ENCODE data around the gene KCNMA1.

KCNMA1 gene

GRCh38 chr10:76882245-76882644, 755.4 kb downstream of the KCNMA1 start:
- Histone ChIP-seq H3K4me3 (replicated peaks; ENCODE audit: low read depth, low read length) (no peak overlapping the region), H3K27me3 (replicated peaks; ENCODE audit: control insufficient read depth, insufficient read depth, low read length) (no peaks in the 10 kb centered on the region), H3K36me3 (ENCODE audit: control insufficient read depth, insufficient read depth, low read length) (no peaks in the 10 kb centered on the region)
- DNase-seq (ENCODE audit: extremely low read depth, insufficient read length) = peak; percentile 54
- TF ChIP-seq CTCF (IDR thresholded peaks at IDR 0.05; ENCODE audit: insufficient read depth, low read length, poor library complexity, severe bottlenecking) = no peak

- H3K4me3 ChIP-seq (replicated peaks; ENCODE audit: low read depth, low read length) = no peak overlapping the region
Observed at GRCh38 chr10:76881477-76882220, 756.0 kb downstream of the KCNMA1 start.

GRCh38 chr10:76880931-76881330, 756.7 kb downstream of the KCNMA1 start:
- no peaks in the 10 kb centered on the region for H3K36me3 ChIP-seq (ENCODE audit: control insufficient read depth, insufficient read depth, low read length)
- H3K4me3 ChIP-seq (replicated peaks; ENCODE audit: low read depth, low read length) = no peak overlapping the region
- DNase-seq (ENCODE audit: extremely low read depth, insufficient read length) = no peak
- no peak for TF ChIP-seq CTCF (IDR thresholded peaks at IDR 0.05; ENCODE audit: insufficient read depth, low read length, poor library complexity, severe bottlenecking)
- no peaks in the 10 kb centered on the region for H3K27me3 ChIP-seq (replicated peaks; ENCODE audit: control insufficient read depth, insufficient read depth, low read length)

More at GRCh38 chr10:76881477-76882220, 756.0 kb downstream of the KCNMA1 start:
- peak; percentile 66 for DNase-seq (ENCODE audit: extremely low read depth, insufficient read length)
- H3K27me3 ChIP-seq (replicated peaks; ENCODE audit: control insufficient read depth, insufficient read depth, low read length) = no peaks in the 10 kb centered on the region
- no peaks in the 10 kb centered on the region for H3K36me3 ChIP-seq (ENCODE audit: control insufficient read depth, insufficient read depth, low read length)
- TF ChIP-seq CTCF (IDR thresholded peaks at IDR 0.05; ENCODE audit: insufficient read depth, low read length, poor library complexity, severe bottlenecking) = no peak

- Histone ChIP-seq H3K36me3 (ENCODE audit: control insufficient read depth, insufficient read depth, low read length) (no peaks in the 10 kb centered on the region), H3K27me3 (replicated peaks; ENCODE audit: control insufficient read depth, insufficient read depth, low read length) (no peaks in the 10 kb centered on the region), H3K4me3 (replicated peaks; ENCODE audit: low read depth, low read length) (no peak overlapping the region)
- DNase-seq (ENCODE audit: extremely low read depth, insufficient read length) = no peak
- TF ChIP-seq CTCF (IDR thresholded peaks at IDR 0.05; ENCODE audit: insufficient read depth, low read length, poor library complexity, severe bottlenecking) = no peak
Observed at GRCh38 chr10:76879116-76879913, 758.3 kb downstream of the KCNMA1 start.

- no peaks in the 10 kb centered on the region for H3K27me3 ChIP-seq (replicated peaks; ENCODE audit: control insufficient read depth, insufficient read depth, low read length)
- DNase-seq (ENCODE audit: extremely low read depth, insufficient read length) = no peak
- H3K36me3 ChIP-seq (ENCODE audit: control insufficient read depth, insufficient read depth, low read length) = no peaks in the 10 kb centered on the region
- no peak for TF ChIP-seq CTCF (IDR thresholded peaks at IDR 0.05; ENCODE audit: insufficient read depth, low read length, poor library complexity, severe bottlenecking)
- H3K4me3 ChIP-seq (replicated peaks; ENCODE audit: low read depth, low read length) = no peak overlapping the region
Observed at GRCh38 chr10:76878514-76878913, 759.1 kb downstream of the KCNMA1 start.
